HepG2 (cell line): Measurements from ENCODE around the gene SND1. TPM values are rescaled to one million over a fixed set of nuclear protein-coding genes. Genes with fewer than 3 reads are reported as not detected.

Experiments
- ASH2L ChIP-seq: fragments of 300-600, 200-600 bp; sonication (generic); IDR thresholded peaks from 2 replicates; pipeline ENCODE4 v1.7.0; 2017; ENCODE audit warnings: low read depth, mild to moderate bottlenecking, moderate library complexity, mixed read lengths, low read length; ENCODE audit not compliant: insufficient read length
- BRCA1 ChIP-seq: sonication (generic); formaldehyde crosslinking; IDR thresholded peaks from 2 replicates; pipeline ENCODE4 v1.4.0; 2020; ENCODE audit warnings: missing genetic modification reagents
- FOXP4 ChIP-seq: sonication (generic); formaldehyde crosslinking; IDR thresholded peaks from 2 replicates; pipeline ENCODE4 v1.4.0; 2020; ENCODE audit warnings: missing genetic modification reagents
- HIVEP1 ChIP-seq: sonication (generic); formaldehyde crosslinking; IDR thresholded peaks from 2 replicates; pipeline ENCODE4 v1.4.0; 2020; ENCODE audit warnings: mild to moderate bottlenecking, missing genetic modification reagents
- HOXA3 ChIP-seq: sonication (generic); formaldehyde crosslinking; IDR thresholded peaks from 2 replicates; pipeline ENCODE4 v1.5.0; 2020; ENCODE audit warnings: missing genetic modification reagents
- KLF11 ChIP-seq: IDR thresholded peaks from 2 replicates; pipeline ENCODE4 v1.6.1; 2016; ENCODE audit warnings: missing compliant biosample characterization
- SAFB2 ChIP-seq: sonication (generic); formaldehyde crosslinking; IDR thresholded peaks from 2 replicates; pipeline ENCODE4 v1.5.1; 2020; ENCODE audit warnings: missing genetic modification reagents, low read depth, mild to moderate bottlenecking, borderline replicate concordance
- SKIL ChIP-seq: sonication (generic); formaldehyde crosslinking; IDR thresholded peaks from 2 replicates; pipeline ENCODE4 v1.8.0; 2022; ENCODE audit warnings: missing genetic modification reagents, mild to moderate bottlenecking, moderate library complexity, borderline replicate concordance
- SP140L ChIP-seq: sonication (generic); formaldehyde crosslinking; IDR thresholded peaks from 2 replicates; pipeline ENCODE4 v1.4.0; 2020; ENCODE audit warnings: missing genetic modification reagents, borderline replicate concordance
- TARDBP ChIP-seq: sonication (generic); formaldehyde crosslinking; IDR thresholded peaks from 2 replicates; pipeline ENCODE4 v1.8.0; 2022; ENCODE audit warnings: mild to moderate bottlenecking, missing genetic modification reagents
- ZBTB7B ChIP-seq: sonication (generic); formaldehyde crosslinking; IDR thresholded peaks from 2 replicates; pipeline ENCODE4 v1.4.0; 2020; ENCODE audit warnings: missing genetic modification reagents
- ZNF121 ChIP-seq: sonication (generic); formaldehyde crosslinking; IDR thresholded peaks from 2 replicates; pipeline ENCODE4 v1.5.0; 2020; ENCODE audit warnings: mild to moderate bottlenecking, missing genetic modification reagents
- ZNF274 ChIP-seq: sonication (generic); formaldehyde crosslinking; IDR thresholded peaks from 2 replicates; pipeline ENCODE4 v1.5.1; 2020; ENCODE audit warnings: mild to moderate bottlenecking, missing genetic modification reagents
- ZNF296 ChIP-seq: sonication (generic); formaldehyde crosslinking; conservative IDR thresholded peaks from 2 replicates; pipeline ENCODE4 v1.5.0; 2020; ENCODE audit warnings: mild to moderate bottlenecking, missing genetic modification reagents
- ZNF331 ChIP-seq: sonication (generic); formaldehyde crosslinking; IDR thresholded peaks from 2 replicates; pipeline ENCODE4 v1.4.0; 2020; ENCODE audit warnings: missing genetic modification reagents
- ZNF407 ChIP-seq: sonication (generic); formaldehyde crosslinking; IDR thresholded peaks from one replicate; pipeline ENCODE4 v1.5.1; 2020; ENCODE audit warnings: mild to moderate bottlenecking, missing genetic modification reagents; ENCODE audit errors: not compliant biosample characterization
- ZSCAN31 ChIP-seq: sonication (generic); formaldehyde crosslinking; IDR thresholded peaks from 2 replicates; pipeline ENCODE4 v1.5.0; 2020; ENCODE audit warnings: low read depth, mild to moderate bottlenecking, missing genetic modification reagents
- polyA plus RNA-seq, 8 experiments: library from polyadenylated mRNA; depleted of rRNA in 3 of 8; stranded (reverse) in 7 of 8; unstranded in 1 of 8; fragments of >200 nt; fragmentation: Illumina TruSeq in 4 of 8; extraction: Trizol in 4 of 8; gene quantifications; 2 replicates each; pipeline versions ENCODE4 v1.2.1 to v1.2.3, GENCODE V29; 2011 to 2016; ENCODE audit warnings: low read depth in 4 of 8, missing spikeins in 1 of 8, mixed read lengths in 1 of 8; ENCODE audit not compliant: insufficient read depth in 1 of 8
- total RNA-seq, 5 experiments: library from RNA; depleted of rRNA; stranded (reverse); fragments of >200 nt; fragmentation: Illumina TruSeq; extraction: Trizol; gene quantifications; 2 replicates each; pipeline ENCODE4 v1.2.3, GENCODE V29; 2016; ENCODE audit warnings: low read depth in 1 of 5

SND1 gene
- total and polyA plus RNA-seq, 2 of the 13 experiments (the other 11 are each of a cell fraction or from before 2014, with no cell fraction given) = 110 to 182 TPM

GRCh38 chr7:127651556-127652332 lies at the start of gene SND1 (continued):
- TF ChIP-seq FOXP4 (CRISPR knock-in tag) = peak; percentile 40; the same call in 1 of the 2 replicates
- peak; percentile 11; the same call in 1 of the 2 replicates for TF ChIP-seq ZNF274 (CRISPR knock-in tag)
- TF ChIP-seq ZNF331 (CRISPR knock-in tag) = peak; percentile 81
- no peak for TF ChIP-seq SKIL
- TF ChIP-seq SAFB2 (CRISPR knock-in tag) = no peak; the same call in 1 of the 2 replicates
- no peak for TF ChIP-seq SP140L (CRISPR knock-in tag)
- TF ChIP-seq ZSCAN31 (CRISPR knock-in tag) = peak; percentile 63
- TF ChIP-seq ZBTB7B (CRISPR knock-in tag) = peak; percentile 92
- TF ChIP-seq TARDBP (CRISPR knock-in tag) = peak; percentile 57; the same call in 1 of the 2 replicates
- peak; percentile 31; the same call in 1 of the 2 replicates for TF ChIP-seq HIVEP1 (CRISPR knock-in tag)
- TF ChIP-seq ZNF407 (CRISPR knock-in tag) = peak; percentile 67
- peak; percentile 46; the same call in 1 of the 2 replicates for TF ChIP-seq BRCA1 (CRISPR knock-in tag)
- peak; percentile 86 for TF ChIP-seq HOXA3
- peak; percentile 48; the same call in 1 of the 2 replicates for TF ChIP-seq KLF11 (CRISPR knock-in tag)
- TF ChIP-seq ASH2L = peak; percentile 70
- no peak for TF ChIP-seq ZNF296 (CRISPR knock-in tag)
- TF ChIP-seq ZNF121 (CRISPR knock-in tag) = 0 out of 2 replicates have a peak, but pooled peaks have one; percentile 49
